SK-N-SH (cell line): ENCODE measurements around the gene CDH13.

Source experiments
- ELF1 ChIP-seq: IDR thresholded peaks from 2 replicates; pipeline ENCODE4 v1.4.0; 2012
- EZH2phosphoT487 ChIP-seq: fragments of 200-600 bp; sonication (generic); IDR thresholded peaks from 2 replicates; pipeline ENCODE4 v1.6.1; 2017; ENCODE audit warnings: low read depth, mixed run types, mild to moderate bottlenecking, antibody characterized with exemption, moderate library complexity, borderline replicate concordance
- FOXM1 ChIP-seq: IDR thresholded peaks from 2 replicates; pipeline ENCODE4 v1.4.0; 2012; ENCODE audit warnings: low read depth, mild to moderate bottlenecking
- GABPA ChIP-seq: IDR thresholded peaks from 2 replicates; pipeline ENCODE4 v1.4.0; 2012; ENCODE audit warnings: low read depth, mild to moderate bottlenecking
- JUND ChIP-seq: IDR thresholded peaks from 2 replicates; pipeline ENCODE4 v1.4.0; 2012
- POLR2AphosphoS5 ChIP-seq: IDR thresholded peaks from 2 replicates; pipeline ENCODE4 v1.6.1; 2012; ENCODE audit warnings: low read depth, low read length
- RAD21 ChIP-seq: IDR thresholded peaks from 2 replicates; pipeline ENCODE4 v1.6.1; 2012; ENCODE audit warnings: mild to moderate bottlenecking, low read length
- SIN3A ChIP-seq: IDR thresholded peaks from 2 replicates; pipeline ENCODE4 v1.6.1; 2012; ENCODE audit warnings: low read depth, mild to moderate bottlenecking, low read length, moderate library complexity, borderline replicate concordance
- TAF1 ChIP-seq: IDR thresholded peaks from 2 replicates; pipeline ENCODE4 v1.6.1; 2012; ENCODE audit warnings: low read depth, mild to moderate bottlenecking, low read length, moderate library complexity, borderline replicate concordance
- TF ChIP-seq, protein P1 (sequence below): fragments of 200-600 bp; sonication (generic); IDR thresholded peaks from 2 replicates; pipeline ENCODE4 v1.6.1; 2017; ENCODE audit warnings: antibody characterized with exemption, mild to moderate bottlenecking, moderate library complexity
- TF ChIP-seq, protein P2 (sequence below): IDR thresholded peaks from 2 replicates; pipeline ENCODE4 v1.4.0; 2012; ENCODE audit warnings: low read depth, borderline replicate concordance

DNA sequence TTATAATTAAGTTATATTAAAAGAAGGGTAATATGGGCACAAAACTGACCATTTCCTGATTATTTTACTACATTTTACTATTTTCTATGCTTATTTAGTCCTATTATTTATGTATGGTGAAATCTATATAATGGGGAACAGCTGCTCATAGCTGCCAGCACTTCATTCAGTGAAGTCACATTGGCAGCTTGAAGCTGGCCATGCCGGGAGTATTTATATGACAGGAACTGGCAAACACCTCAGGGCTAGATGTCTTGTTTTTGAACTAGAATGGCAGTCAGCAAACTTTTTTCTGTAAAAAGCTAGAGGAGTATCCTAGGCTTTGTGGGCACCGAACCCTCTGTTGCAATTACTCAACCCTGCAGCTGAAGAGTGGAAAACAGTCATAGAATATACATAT lies 104.1 kb downstream of the CDH13 start:
- TF ChIP-seq, protein P1, sequence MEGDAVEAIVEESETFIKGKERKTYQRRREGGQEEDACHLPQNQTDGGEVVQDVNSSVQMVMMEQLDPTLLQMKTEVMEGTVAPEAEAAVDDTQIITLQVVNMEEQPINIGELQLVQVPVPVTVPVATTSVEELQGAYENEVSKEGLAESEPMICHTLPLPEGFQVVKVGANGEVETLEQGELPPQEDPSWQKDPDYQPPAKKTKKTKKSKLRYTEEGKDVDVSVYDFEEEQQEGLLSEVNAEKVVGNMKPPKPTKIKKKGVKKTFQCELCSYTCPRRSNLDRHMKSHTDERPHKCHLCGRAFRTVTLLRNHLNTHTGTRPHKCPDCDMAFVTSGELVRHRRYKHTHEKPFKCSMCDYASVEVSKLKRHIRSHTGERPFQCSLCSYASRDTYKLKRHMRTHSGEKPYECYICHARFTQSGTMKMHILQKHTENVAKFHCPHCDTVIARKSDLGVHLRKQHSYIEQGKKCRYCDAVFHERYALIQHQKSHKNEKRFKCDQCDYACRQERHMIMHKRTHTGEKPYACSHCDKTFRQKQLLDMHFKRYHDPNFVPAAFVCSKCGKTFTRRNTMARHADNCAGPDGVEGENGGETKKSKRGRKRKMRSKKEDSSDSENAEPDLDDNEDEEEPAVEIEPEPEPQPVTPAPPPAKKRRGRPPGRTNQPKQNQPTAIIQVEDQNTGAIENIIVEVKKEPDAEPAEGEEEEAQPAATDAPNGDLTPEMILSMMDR, result no peak
- no peak for TF ChIP-seq SIN3A
- no peak for TF ChIP-seq EZH2phosphoT487
- TF ChIP-seq TAF1, result no peak
- no peak for TF ChIP-seq FOXM1
- TF ChIP-seq, protein P2, sequence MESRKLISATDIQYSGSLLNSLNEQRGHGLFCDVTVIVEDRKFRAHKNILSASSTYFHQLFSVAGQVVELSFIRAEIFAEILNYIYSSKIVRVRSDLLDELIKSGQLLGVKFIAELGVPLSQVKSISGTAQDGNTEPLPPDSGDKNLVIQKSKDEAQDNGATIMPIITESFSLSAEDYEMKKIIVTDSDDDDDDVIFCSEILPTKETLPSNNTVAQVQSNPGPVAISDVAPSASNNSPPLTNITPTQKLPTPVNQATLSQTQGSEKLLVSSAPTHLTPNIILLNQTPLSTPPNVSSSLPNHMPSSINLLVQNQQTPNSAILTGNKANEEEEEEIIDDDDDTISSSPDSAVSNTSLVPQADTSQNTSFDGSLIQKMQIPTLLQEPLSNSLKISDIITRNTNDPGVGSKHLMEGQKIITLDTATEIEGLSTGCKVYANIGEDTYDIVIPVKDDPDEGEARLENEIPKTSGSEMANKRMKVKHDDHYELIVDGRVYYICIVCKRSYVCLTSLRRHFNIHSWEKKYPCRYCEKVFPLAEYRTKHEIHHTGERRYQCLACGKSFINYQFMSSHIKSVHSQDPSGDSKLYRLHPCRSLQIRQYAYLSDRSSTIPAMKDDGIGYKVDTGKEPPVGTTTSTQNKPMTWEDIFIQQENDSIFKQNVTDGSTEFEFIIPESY, result no peak
- no peak for TF ChIP-seq JUND
- no peak for TF ChIP-seq POLR2AphosphoS5
- no peak for TF ChIP-seq GABPA
- TF ChIP-seq RAD21, result no peak
- no peak for TF ChIP-seq ELF1
